Kidney epithelial cell (primary cell): ENCODE results near the gene TPH2. TPM values are rescaled to one million over a fixed set of nuclear protein-coding genes. Genes with fewer than 3 reads are reported as not detected.

ENCODE experiments used
- DNase-seq: peaks from one replicate; pipeline ENCODE4 v3.0.0-alpha.2; 2010; ENCODE audit warnings: low read depth
- H3K27me3 ChIP-seq: 2 replicates; pipeline ENCODE4 v1.6.0; 2011; ENCODE audit warnings: low read length; ENCODE audit not compliant: control insufficient read depth, insufficient read depth
- H3K36me3 ChIP-seq: 2 replicates; pipeline ENCODE4 v1.5.1; 2011; ENCODE audit warnings: low read length; ENCODE audit not compliant: control insufficient read depth, insufficient read depth
- H3K4me3 ChIP-seq: 2 replicates; pipeline ENCODE4 v1.5.1; 2011; ENCODE audit warnings: low read depth, mild to moderate bottlenecking, control low read depth, low read length
- total RNA-seq: library from RNA; depleted of rRNA; stranded (reverse); fragments of >200 nt; gene quantifications from 2 replicates; pipeline ENCODE4 v1.2.3, GENCODE V29; 2015
- TF ChIP-seq, protein P1 (sequence below): IDR thresholded peaks from 2 replicates; pipeline ENCODE4 v1.5.1; 2011; ENCODE audit warnings: mild to moderate bottlenecking, moderate library complexity, low read length, control low read depth, inconsistent platforms; ENCODE audit not compliant: insufficient read depth, poor library complexity, severe bottlenecking

Gene TPH2
- total RNA-seq, 1 donor from 2014 or later = not detected

DNA sequence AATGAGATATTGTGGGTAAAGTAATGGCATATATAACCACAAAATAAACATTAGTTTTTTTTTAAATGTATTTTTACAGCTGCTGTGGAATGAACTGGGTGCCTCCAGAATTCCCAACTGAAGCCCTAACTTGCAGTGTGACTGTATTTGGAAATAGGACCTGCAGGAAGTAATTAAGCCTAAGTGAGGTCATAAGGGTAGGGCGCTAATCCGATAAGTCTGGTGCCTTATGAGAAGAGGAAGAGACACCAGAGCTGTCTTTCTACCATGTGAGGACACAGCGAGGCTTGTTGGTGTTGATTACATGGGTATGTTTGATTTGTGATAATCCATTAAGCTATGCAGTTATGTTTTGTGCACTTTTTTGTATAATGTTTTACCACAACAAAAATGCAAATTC lies 136.8 kb downstream of the TPH2 start:
- H3K27me3 ChIP-seq = no peaks in the 10 kb centered on the region
- TF ChIP-seq, protein P1, sequence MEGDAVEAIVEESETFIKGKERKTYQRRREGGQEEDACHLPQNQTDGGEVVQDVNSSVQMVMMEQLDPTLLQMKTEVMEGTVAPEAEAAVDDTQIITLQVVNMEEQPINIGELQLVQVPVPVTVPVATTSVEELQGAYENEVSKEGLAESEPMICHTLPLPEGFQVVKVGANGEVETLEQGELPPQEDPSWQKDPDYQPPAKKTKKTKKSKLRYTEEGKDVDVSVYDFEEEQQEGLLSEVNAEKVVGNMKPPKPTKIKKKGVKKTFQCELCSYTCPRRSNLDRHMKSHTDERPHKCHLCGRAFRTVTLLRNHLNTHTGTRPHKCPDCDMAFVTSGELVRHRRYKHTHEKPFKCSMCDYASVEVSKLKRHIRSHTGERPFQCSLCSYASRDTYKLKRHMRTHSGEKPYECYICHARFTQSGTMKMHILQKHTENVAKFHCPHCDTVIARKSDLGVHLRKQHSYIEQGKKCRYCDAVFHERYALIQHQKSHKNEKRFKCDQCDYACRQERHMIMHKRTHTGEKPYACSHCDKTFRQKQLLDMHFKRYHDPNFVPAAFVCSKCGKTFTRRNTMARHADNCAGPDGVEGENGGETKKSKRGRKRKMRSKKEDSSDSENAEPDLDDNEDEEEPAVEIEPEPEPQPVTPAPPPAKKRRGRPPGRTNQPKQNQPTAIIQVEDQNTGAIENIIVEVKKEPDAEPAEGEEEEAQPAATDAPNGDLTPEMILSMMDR = no peak
- no peak overlapping the region for H3K4me3 ChIP-seq
- no peaks in the 10 kb centered on the region for H3K36me3 ChIP-seq
- no peak for DNase-seq

DNA sequence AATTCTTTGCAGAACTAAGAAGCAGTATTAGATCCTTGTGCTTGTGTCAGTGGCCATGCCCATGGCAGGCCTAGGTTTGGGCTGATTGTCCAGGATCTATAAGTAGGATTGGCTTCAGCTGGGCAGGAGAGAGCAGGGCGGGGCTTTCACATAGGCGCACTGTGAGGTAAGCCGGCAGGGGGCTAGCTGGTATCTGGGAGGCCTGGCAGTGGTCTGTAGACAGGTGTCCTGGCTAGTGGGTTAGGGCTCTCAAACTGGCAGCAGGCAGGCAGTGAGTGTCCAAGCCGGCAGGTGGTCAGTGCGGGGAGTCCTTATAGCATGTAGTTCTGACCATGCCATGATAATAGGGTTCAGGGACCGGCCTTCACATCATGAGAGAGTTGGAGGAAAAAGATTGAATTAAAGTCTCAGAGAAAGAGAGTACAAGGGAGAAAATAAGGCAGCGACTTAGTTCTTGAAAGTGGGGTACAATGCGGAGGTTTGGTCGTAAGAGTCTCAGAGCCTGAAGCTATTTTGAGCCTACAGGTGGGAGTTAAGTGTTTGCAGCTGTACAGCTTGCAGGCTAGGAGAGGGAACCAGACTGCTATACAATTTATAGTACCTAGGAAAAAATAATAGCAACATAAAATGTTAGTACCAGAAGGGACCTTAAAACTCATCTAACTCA lies 137.4 kb downstream of the TPH2 start:
- Histone ChIP-seq H3K27me3 (no peaks in the 10 kb centered on the region), H3K36me3 (no peaks in the 10 kb centered on the region), H3K4me3 (no peak overlapping the region)
- no peak for DNase-seq
- TF ChIP-seq, protein P1 = no peak

DNA sequence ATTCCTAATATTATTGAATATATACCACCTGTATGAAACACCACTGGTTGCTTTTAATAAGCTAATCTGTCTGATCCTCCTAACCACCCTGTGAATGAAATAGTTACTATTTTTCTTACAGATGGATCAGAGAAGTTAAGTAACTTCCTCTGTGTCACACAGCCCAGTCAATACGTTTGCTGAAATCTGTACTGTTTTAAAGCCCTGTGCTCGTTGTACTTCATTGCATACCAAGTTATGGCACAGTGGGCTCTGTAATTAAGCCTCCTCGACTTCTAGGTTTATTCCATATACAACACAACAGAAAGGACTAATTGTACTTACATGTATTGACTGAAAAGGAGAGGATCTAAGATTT lies 137.9 kb downstream of the TPH2 start:
- Histone ChIP-seq H3K27me3 (no peaks in the 10 kb centered on the region), H3K4me3 (no peak overlapping the region), H3K36me3 (no peaks in the 10 kb centered on the region)
- TF ChIP-seq, protein P1 = no peak
- no peak for DNase-seq

DNA sequence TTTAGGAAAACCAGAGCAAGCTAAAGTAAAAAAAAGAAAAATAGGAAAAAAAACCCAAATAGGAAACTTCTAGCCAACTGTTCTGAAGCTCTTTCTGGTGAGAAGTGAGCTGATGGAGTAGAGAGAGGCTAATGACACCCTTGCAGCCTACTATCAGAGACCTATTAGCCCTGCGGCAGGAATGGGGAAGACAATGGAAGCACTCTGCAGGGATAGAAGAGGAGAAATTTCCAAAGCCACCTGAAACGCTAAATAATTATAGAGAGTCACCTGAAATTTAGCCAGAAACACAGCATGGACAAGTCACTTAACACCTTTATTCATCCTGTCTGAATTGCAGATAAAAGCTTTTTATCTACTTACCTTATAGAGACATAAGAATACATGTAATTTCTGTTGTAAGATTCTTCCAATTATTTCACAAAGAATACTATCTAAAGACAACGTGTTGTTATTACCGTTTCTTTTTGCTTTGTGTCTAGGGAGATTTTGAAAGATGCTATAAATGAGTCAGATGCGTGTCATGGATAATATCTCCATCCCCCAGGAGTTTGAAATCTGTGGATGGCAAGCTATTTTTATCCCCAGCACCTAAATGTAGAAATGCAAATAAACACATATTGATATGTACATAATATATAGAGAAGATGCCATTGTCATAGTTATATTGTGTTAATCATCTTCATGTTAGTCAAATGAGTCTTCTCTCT lies 138.6 kb downstream of the TPH2 start:
- no peak for DNase-seq
- TF ChIP-seq, protein P1 = no peak
- Histone ChIP-seq H3K4me3 (no peak overlapping the region), H3K36me3 (no peaks in the 10 kb centered on the region), H3K27me3 (no peaks in the 10 kb centered on the region)

DNA sequence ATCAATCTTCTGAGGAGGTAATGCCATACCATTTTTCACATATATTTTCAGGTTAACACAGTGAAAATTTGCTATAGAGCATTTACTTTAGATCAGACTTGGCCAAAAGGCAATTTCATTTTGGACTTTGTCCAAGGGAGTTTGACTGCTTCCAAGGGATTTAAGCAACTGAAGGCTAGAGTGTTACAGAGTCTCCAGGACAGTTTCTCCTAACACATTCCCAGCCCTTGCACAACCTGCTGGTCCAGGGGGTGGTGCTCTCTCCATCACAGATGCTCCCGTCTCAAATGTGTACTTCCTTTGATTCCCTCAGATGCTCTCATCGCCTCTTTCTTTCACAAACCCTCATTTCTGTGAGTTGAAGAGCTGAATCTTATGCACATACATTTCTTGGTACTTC lies 143.1 kb downstream of the TPH2 start:
- H3K27me3 ChIP-seq = no peaks in the 10 kb centered on the region
- H3K36me3 ChIP-seq = no peaks in the 10 kb centered on the region
- TF ChIP-seq, protein P1 = no peak

More for the DNA sequence above, 143.1 kb downstream of the TPH2 start:
- no peak for DNase-seq
- no peak overlapping the region for H3K4me3 ChIP-seq

Other genes starting within 250 kb of the TPH2 start
- gene RAB21, start 184.0 kb upstream of the TPH2 start, total RNA-seq = 28.5 and 31.0 TPM in 2 replicates
- 15.2 and 18.6 TPM in 2 replicates for gene TBC1D15, start 99.1 kb upstream of the TPH2 start, total RNA-seq